MCF 10A (cell line): Measurements from ENCODE around the gene CBX8. TPM values are rescaled to one million over a fixed set of nuclear protein-coding genes. Genes with fewer than 3 reads are reported as not detected.

Source experiments
- BruUV-seq: library from RNA; stranded (reverse); fragments of 400-500 nt; replicated peaks from 2 replicates; lab custom pipeline; 2021; lab: Mats Ljungman, UMichigan
- CTCF ChIA-PET: fragments of 300-600 bp; sonication (Branson Sonifier 250); formaldehyde crosslinking; extraction: SDS; loops from one replicate; lab custom pipeline; 2021; ENCODE audit warnings: antibody characterized with exemption, inconsistent platforms; lab: Yijun Ruan, JAX
- POLR2A ChIA-PET: fragments of 300-600, 350-650 bp; sonication (Branson Sonifier 250); formaldehyde crosslinking; extraction: SDS; loops from one replicate; lab custom pipeline; 2020; ENCODE audit warnings: antibody characterized with exemption, inconsistent platforms; lab: Yijun Ruan, JAX
- DNase-seq: peaks from one replicate; pipeline ENCODE4 v3.0.0-alpha.2; 2018; ENCODE audit not compliant: unreplicated experiment
- H3K27ac Mint-ChIP-seq: one replicate; pipeline ENCODE4 v1.8.0; 2022; ENCODE audit warnings: mild to moderate bottlenecking, low read depth, mixed read lengths; ENCODE audit not compliant: unreplicated experiment
- H3K27me3 Mint-ChIP-seq: one replicate; pipeline ENCODE4 v1.8.0; 2022; ENCODE audit warnings: mixed read lengths; ENCODE audit not compliant: insufficient read depth, unreplicated experiment
- H3K36me3 Mint-ChIP-seq: one replicate; pipeline ENCODE4 v1.8.0; 2022; ENCODE audit warnings: mild to moderate bottlenecking, moderate library complexity, mixed read lengths; ENCODE audit not compliant: insufficient read depth, unreplicated experiment
- H3K4me1 Mint-ChIP-seq: one replicate; pipeline ENCODE4 v1.8.0; 2022; ENCODE audit warnings: mixed read lengths; ENCODE audit not compliant: insufficient read depth, unreplicated experiment
- H3K4me3 Mint-ChIP-seq: one replicate; pipeline ENCODE4 v1.8.0; 2022; ENCODE audit warnings: mild to moderate bottlenecking, moderate library complexity, mixed read lengths; ENCODE audit not compliant: unreplicated experiment
- H3K9me3 Mint-ChIP-seq: one replicate; pipeline ENCODE4 v1.8.0; 2022; ENCODE audit warnings: mixed read lengths; ENCODE audit not compliant: unreplicated experiment
- CTCF ChIP-seq: fragments of 200-600 bp; IDR thresholded peaks from one replicate; pipeline ENCODE4 v1.8.0; 2022; ENCODE audit warnings: antibody characterized with exemption, mild to moderate bottlenecking; ENCODE audit not compliant: unreplicated experiment
- intact Hi-C: fragments of 100-400 bp; cut with micrococcal nuclease; formaldehyde crosslinking; loops from 2 replicates; pipeline ENCODE4 v1.14.1; 2022
- total RNA-seq: library from RNA; stranded (reverse); gene quantifications from 2 replicates; pipeline ENCODE4 v1.2.3, GENCODE V29; 2022

CBX8 gene
- total RNA-seq, 1 experiment from 2014 or later = 9.4 TPM

- ChIA-PET CTCF (interaction anchor here (0.6 to 2.1 kb wide), 6 partner anchors 32 to 173 kb away, joined by 3 to 18 read pairs (median 3); no protein-coding TSS in a partner anchor), POLR2A (no interaction called here)
- no peak overlapping the region for H3K4me3 Mint-ChIP-seq
- TF ChIP-seq CTCF = no peak
- H3K9me3 Mint-ChIP-seq = no peaks in the 10 kb centered on the region
- H3K27ac Mint-ChIP-seq = no peak overlapping the region
- peaks cover 26% of the 10 kb centered on the region for H3K27me3 Mint-ChIP-seq
- no TSS peak for BruUV-seq
- DNase-seq = no peak
- intact Hi-C loops = loop anchor here (1.0 to 10.0 kb wide), 3 partner anchors 34 to 174 kb away; partner anchors contain the start of gene CBX4
- H3K36me3 Mint-ChIP-seq = no peaks in the 10 kb centered on the region
- H3K4me1 Mint-ChIP-seq = peaks cover 10% of the 10 kb centered on the region
Observed at GRCh38 chr17:79742589-79742918, 54.3 kb downstream of the CBX8 start.

Other genes starting within 250 kb of the CBX8 start
- not detected in 2 replicates for gene RBFOX3, start 186.0 kb downstream of the CBX8 start, total RNA-seq
- gene ENPP7, start 66.1 kb downstream of the CBX8 start, total RNA-seq = not detected in 2 replicates
- gene CBX2, start 18.9 kb downstream of the CBX8 start, total RNA-seq = 3.8 and 3.9 TPM in 2 replicates
- gene CBX4, start 42.4 kb upstream of the CBX8 start, total RNA-seq = 85.8 and 89.7 TPM in 2 replicates
- gene TBC1D16, start 238.8 kb upstream of the CBX8 start, total RNA-seq = 21.1 and 26.5 TPM in 2 replicates
- gene CCDC40, start 239.6 kb upstream of the CBX8 start, total RNA-seq = 4.1 and 4.8 TPM in 2 replicates